Activated T-helper 17 cell treated with anti-CD3 and anti-CD28 coated beads, Interleukin-2, amount 50 U/mL, for 72 hours (primary cell): Measurements from ENCODE around the gene CHMP1A. TPM values are rescaled to one million over a fixed set of nuclear protein-coding genes. Genes with fewer than 3 reads are reported as not detected.
"Not testable (repeated sequence)": the region's sequence is repeated elsewhere in the genome, so short reads cannot be mapped to it uniquely, and the experiment has no call there.

Source experiments
- ATAC-seq: fragments of 150-1000 bp; cut with Tn5 transposase; replicated peaks from 2 replicates; pipeline ENCODE4 v1.10.0; 2021; ENCODE audit warnings: mild to moderate bottlenecking, moderate library complexity
- H3K27ac Mint-ChIP-seq: one replicate; pipeline ENCODE4 v1.8.0; 2022; ENCODE audit warnings: mixed read lengths
- H3K27me3 Mint-ChIP-seq: one replicate; pipeline ENCODE4 v1.8.0; 2022; ENCODE audit warnings: mixed read lengths
- H3K36me3 Mint-ChIP-seq: one replicate; pipeline ENCODE4 v1.8.0; 2022; ENCODE audit warnings: low read depth, mild to moderate bottlenecking, mixed read lengths
- H3K4me1 Mint-ChIP-seq: one replicate; pipeline ENCODE4 v1.8.0; 2022; ENCODE audit warnings: mixed read lengths
- H3K4me3 Mint-ChIP-seq: one replicate; pipeline ENCODE4 v1.8.0; 2022; ENCODE audit warnings: mild to moderate bottlenecking, mixed read lengths
- H3K9me3 Mint-ChIP-seq: one replicate; pipeline ENCODE4 v1.8.0; 2022; ENCODE audit warnings: mixed read lengths
- total RNA-seq, 2 donors: library from RNA; stranded (reverse); gene quantifications; one replicate each; pipeline ENCODE4 v1.2.3, GENCODE V29; 2022

CHMP1A gene
- total RNA-seq, 2 donors from 2014 or later, result 63.8 to 95.6 TPM

DNA sequence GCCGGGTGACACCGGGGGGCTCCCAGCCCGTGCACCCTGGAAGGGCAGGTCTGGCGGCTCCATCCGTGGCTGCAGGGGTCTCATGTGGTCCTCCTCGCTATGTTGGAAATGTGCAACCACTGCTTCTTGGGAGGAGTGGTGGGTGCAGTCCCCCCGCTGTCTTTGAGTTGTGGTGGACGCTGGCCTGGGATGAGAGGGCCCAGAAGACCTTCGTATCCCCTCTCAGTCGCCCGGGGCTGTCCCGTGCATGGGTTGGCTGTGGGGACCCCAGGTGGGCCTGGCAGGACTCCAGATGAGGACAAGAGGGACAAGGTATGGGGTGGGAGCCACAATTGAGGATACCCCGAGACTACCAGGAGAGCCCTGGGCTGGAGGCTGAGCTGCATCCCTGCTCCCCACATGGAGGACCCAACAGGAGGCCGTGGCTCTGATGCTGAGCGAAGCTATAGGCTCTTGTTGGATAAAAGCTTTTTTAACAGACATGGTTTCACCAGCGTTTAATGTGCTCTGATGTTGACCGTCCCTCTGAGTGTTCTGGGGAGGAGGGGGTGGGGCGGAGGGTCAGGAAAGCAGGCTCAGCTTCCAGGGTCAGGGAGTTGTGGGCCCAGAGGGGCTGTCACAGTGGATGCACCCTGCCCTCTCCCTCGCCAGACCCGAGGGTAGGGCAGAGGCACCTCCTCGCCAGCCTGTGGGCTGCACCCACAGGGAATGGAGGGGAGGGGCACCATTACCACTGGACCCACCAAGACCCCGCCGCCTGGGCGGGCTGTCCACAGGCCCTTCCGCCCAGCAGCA lies 38.6 kb upstream of the CHMP1A start:
- no peak overlapping the region for H3K27ac Mint-ChIP-seq
- no peaks in the 10 kb centered on the region for H3K4me1 Mint-ChIP-seq

DNA sequence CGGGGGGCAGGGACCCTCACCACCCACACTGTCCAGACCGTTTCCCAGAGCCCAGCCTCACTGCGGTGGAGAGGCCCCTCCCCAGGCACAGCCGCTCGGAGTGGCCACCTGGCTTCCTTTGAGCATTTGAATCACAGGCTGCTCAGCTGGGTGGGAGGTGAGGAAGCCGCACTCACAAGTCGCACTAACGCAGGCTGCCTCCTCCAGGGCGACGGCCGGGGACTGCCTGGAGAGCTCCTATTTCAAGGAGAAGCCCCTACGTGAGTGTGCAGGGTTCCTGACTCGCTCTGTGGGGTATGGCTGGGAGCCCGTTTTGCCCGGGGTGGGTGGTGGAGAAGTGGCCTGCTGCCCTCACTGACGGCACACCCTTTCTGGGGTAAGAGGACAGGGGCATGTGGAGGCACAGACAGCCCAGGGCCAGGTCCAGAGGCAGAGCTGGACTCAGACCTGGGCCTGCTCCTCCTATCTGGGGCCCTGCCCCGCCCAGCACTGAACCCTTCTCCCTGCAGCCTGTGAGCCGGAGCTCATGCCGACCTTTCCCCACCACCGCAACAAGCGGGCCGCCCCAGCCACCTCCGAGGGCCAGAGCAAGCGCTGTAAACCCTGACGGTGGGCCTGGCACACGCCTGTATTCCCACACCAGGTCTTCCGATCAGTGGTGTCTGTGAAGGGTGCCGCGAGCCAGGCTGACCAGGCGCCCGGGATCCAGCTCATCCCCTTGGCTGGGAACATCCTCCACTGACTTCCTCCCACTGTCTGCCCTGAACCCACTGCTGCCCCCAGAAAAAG lies 37.8 kb upstream of the CHMP1A start:
- H3K27ac Mint-ChIP-seq, result no peak overlapping the region
- H3K9me3 Mint-ChIP-seq, result no peaks in the 10 kb centered on the region

More for the DNA sequence above, 38.6 kb upstream of the CHMP1A start:
- peaks cover 30% of the 10 kb centered on the region for H3K36me3 Mint-ChIP-seq
- no peaks in the 10 kb centered on the region for H3K9me3 Mint-ChIP-seq
- no peaks in the 10 kb centered on the region for H3K27me3 Mint-ChIP-seq
- H3K4me3 Mint-ChIP-seq, result no peak overlapping the region
- ATAC-seq, result no peak

DNA sequence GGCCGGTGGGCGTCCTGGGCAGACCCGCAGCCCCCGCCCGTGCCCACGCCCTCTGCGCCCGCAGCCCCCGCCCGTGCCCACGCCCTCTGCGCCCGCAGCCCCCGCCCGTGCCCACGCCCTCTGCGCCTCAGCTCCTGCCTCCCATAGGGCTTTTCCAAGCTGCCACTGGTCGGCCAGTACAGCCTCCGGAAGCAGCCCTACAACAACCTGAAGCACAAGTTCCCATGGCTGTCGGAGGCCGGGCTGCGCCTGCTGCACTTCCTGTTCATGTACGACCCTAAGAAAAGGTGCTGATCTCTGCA lies 37.2 kb upstream of the CHMP1A start:
- H3K27ac Mint-ChIP-seq, H3K4me1 Mint-ChIP-seq, H3K27me3 Mint-ChIP-seq, H3K9me3 Mint-ChIP-seq, ATAC-seq, H3K4me3 Mint-ChIP-seq: not testable (repeated sequence)
- peaks cover 35% of the 10 kb centered on the region for H3K36me3 Mint-ChIP-seq

More for the DNA sequence above, 37.8 kb upstream of the CHMP1A start:
- H3K4me1 Mint-ChIP-seq, result peaks cover 2% of the 10 kb centered on the region
- ATAC-seq, result no peak
- no peak overlapping the region for H3K4me3 Mint-ChIP-seq
- peaks cover 35% of the 10 kb centered on the region for H3K36me3 Mint-ChIP-seq
- no peaks in the 10 kb centered on the region for H3K27me3 Mint-ChIP-seq

DNA sequence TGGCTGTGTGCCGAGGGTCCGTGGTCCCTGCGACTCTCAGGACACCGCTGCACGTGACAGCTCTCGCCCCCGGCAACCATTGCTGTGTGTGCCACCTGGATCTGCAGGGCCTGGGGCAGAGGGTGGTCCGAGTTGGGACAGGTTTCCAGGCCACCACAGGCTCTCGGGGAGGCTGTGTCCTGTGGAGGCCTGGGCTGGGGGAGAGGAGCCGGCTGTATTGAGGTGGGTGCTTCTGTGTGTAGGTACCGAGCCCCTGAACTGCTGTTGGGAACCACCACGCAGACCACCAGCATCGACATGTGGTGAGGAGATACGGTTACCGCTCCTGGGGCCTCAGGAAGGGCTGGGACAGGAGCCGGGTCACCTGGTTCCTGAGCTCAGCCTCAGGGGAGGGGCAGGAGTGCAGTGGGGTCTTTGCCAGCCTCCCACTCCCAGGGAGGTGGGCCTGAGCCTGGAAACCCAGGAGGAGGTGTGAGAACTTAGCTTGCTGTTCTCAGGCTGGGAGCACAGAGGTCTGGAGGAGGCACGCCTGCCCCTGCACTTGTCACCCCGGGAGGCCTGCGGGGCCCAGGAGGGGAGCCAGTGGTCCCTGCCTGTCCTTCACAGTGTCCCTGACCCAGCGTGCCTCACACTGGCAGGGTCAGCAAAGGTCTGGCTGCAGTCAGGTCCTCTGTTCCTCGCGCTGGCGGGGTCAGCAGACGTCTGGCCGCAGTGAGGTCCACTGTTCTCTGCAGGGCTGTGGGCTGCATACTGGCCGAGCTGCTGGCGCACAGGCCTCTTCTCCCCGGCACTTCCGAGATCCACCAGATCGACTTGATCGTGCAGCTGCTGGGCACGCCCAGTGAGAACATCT lies 36.6 kb upstream of the CHMP1A start:
- Mint-ChIP-seq H3K27me3 (no peaks in the 10 kb centered on the region), H3K27ac (no peak overlapping the region), H3K4me3 (no peak overlapping the region), H3K9me3 (no peaks in the 10 kb centered on the region), H3K4me1 (peaks cover 5% of the 10 kb centered on the region), H3K36me3 (peaks cover 33% of the 10 kb centered on the region)
- no peak for ATAC-seq

DNA sequence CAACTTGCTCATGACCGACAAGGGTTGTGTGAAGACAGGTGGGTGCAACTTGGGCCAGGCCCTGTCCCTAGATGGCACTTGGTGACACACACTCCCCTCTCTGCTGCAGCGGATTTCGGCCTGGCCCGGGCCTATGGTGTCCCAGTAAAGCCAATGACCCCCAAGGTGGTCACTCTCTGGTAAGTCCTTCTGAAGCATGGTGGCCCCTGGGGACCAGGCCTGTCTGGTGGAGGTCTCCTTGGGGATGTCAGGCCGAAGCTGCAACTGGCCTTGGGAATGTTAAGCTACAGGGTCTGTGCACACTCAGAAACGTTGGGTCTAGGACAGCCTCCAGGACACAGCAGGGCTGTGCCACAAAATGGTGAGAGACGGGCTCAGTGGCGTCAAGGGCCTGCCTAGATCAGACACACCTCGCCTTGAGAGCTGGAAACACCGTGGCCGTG lies 35.8 kb upstream of the CHMP1A start:
- ATAC-seq, result no peak
- Mint-ChIP-seq H3K36me3 (peaks cover 28% of the 10 kb centered on the region), H3K4me3 (no peak overlapping the region), H3K4me1 (peaks cover 5% of the 10 kb centered on the region), H3K9me3 (no peaks in the 10 kb centered on the region), H3K27me3 (no peaks in the 10 kb centered on the region), H3K27ac (no peak overlapping the region)

DNA sequence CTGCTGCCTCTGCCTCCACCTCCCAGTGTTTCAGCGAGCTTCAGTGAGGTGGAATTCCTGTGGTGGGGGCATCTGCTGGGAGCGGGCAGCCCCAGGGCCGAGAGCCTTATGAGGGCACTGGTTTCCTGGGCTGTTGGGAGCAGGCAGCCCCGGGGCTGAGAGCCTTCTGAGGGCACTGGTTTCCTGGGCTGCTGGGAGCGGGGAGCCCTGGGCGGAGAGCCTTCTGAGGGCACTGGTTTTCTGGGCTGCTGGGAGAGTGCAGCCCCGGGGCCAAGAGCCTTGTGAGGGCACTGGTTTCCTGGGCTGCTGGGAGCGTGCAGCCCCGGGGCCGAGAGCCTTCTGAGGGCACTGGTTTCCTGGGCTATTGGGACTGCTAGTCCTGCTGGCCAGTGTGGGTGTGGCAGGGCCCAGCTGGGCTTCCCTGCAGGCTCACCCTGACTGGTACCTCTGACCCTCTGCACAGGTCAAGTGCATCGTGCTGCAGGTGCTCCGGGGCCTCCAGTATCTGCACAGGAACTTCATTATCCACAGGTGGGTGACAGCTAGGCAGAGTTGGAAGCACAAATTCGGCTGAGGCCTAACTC lies 34.6 kb upstream of the CHMP1A start:
- ATAC-seq, result no peak
- Mint-ChIP-seq H3K27me3 (no peaks in the 10 kb centered on the region), H3K9me3 (no peaks in the 10 kb centered on the region), H3K4me3 (no peak overlapping the region), H3K36me3 (peaks cover 32% of the 10 kb centered on the region), H3K4me1 (peaks cover 11% of the 10 kb centered on the region), H3K27ac (no peak overlapping the region)

DNA sequence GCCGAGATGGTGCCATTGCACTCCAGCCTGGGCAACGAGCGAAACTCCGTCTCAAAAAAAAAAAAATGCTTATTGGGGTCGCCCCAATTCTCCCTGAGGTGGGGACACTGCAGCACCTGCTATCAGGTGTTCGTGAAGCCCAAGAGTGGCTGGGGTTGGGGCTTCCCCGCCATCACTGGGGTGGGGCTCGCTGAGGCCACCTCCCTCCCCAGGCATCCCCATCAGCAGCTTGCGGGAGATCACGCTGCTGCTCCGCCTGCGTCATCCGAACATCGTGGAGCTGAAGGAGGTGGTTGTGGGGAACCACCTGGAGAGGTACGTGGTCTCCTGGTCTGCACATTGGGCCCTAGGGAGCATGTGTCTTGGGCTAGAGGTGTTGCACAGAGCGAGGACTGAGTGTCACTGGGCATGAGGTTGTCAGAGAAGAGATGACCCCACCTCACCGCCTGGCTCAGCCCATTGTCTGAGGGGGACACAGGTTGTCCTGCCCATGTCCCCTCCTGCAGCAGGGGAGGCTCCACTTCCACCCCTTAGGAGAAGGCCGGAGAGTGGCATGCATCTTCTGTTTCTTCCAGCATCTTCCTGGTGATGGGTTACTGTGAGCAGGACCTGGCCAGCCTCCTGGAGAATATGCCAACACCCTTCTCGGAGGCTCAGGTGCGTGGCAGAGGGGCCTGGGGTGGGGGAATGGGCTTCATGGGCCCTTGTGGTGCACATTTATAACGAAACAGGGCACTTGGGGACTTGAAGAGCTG lies 33.9 kb upstream of the CHMP1A start:
- no peak overlapping the region for H3K4me3 Mint-ChIP-seq
- H3K36me3 Mint-ChIP-seq, result peaks cover 32% of the 10 kb centered on the region
- H3K9me3 Mint-ChIP-seq, result no peaks in the 10 kb centered on the region
- no peak for ATAC-seq
- H3K4me1 Mint-ChIP-seq, result peaks cover 11% of the 10 kb centered on the region
- no peaks in the 10 kb centered on the region for H3K27me3 Mint-ChIP-seq
- H3K27ac Mint-ChIP-seq, result no peak overlapping the region

DNA sequence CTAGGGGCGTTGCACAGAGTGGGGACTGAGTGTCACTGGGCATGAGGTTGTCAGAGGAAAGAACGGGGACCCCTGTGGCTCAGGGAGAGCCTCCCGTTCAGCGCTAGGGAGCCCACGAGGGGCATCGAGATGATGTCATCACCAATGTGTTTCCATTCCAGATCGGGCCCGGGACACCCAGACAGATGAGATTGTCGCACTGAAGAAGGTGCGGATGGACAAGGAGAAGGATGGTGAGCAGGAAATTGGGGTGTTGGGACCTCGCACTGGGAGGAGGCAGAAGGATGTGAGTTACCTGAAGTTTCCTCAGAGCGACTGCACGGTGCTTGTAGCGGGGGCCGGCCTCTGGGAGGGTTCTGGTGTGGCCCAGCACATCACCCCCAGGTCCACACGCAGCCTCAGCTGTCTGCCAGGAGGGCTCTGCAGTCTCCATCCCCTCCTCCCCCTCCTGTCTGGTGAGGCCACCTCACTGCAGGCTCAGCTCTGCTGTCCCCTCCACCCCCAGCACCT lies 32.9 kb upstream of the CHMP1A start:
- no peak overlapping the region for H3K4me3 Mint-ChIP-seq
- peaks cover 11% of the 10 kb centered on the region for H3K4me1 Mint-ChIP-seq
- H3K27me3 Mint-ChIP-seq, result no peaks in the 10 kb centered on the region
- H3K36me3 Mint-ChIP-seq, result peaks cover 32% of the 10 kb centered on the region
- no peaks in the 10 kb centered on the region for H3K9me3 Mint-ChIP-seq
- H3K27ac Mint-ChIP-seq, result no peak overlapping the region
- no peak for ATAC-seq

DNA sequence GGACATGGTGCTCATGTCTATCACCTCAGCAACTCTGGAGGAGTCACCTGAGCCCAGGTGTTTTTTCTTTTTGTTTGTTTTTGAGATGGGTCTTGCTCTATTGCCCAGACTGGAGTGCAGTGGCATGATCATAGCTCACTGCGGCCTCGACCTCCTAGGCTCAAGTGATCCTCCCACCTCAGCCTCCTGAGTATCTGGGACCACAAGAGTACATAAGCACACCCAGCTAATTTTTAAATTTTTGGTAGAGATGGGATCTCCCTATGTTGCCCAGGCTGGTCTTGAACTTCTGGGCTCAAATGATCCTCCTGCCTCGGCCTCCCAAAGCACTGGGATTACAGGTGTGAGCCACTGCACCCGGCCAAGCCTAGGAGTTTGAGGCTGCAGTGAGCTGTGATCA lies 32.1 kb upstream of the CHMP1A start:
- H3K36me3 Mint-ChIP-seq, result peaks cover 32% of the 10 kb centered on the region
- not testable (repeated sequence) for H3K27ac Mint-ChIP-seq, H3K27me3 Mint-ChIP-seq, ATAC-seq, H3K9me3 Mint-ChIP-seq, H3K4me3 Mint-ChIP-seq
- peaks cover 11% of the 10 kb centered on the region for H3K4me1 Mint-ChIP-seq

DNA sequence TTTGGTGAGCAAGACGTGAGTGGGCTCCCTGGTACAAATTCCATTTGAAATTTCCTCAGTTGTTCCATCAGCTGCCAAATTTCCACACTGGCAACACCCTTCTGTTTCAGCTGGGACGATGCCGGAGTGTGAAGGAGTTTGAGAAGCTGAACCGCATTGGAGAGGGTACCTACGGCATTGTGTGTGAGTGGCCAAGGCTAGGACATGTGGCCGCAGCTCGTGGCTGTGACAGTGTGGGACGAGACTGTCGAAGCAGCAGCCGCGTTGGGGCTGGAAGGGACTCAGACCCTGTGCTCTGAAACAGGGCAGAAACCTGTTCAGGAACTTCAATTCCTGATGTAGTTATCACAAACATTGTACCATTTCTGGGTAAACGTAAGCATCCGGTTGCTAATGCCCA lies 31.6 kb upstream of the CHMP1A start:
- Mint-ChIP-seq H3K4me3 (no peak overlapping the region), H3K36me3 (peaks cover 32% of the 10 kb centered on the region), H3K9me3 (no peaks in the 10 kb centered on the region), H3K4me1 (peaks cover 11% of the 10 kb centered on the region), H3K27ac (no peak overlapping the region), H3K27me3 (no peaks in the 10 kb centered on the region)
- no peak for ATAC-seq

DNA sequence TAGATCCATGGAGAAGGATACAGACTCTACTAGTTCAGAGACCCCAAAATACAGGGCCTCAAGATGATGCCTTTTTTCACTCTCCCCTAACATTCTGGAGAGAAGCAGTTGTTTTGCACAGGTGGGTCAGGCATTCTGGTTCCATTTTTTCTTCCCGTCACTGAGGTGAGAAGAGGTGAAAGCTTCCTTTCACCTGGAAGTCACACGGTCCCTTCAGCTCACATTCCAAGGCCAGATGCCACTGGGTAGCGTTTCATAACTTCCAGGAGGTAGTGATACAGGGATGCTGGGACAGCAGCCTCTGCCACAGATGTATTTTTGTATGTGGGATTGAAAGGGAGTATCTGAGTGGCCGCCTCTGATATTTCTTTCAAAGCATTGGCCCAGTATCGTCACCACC lies 30.9 kb upstream of the CHMP1A start:
- peaks cover 11% of the 10 kb centered on the region for H3K4me1 Mint-ChIP-seq
- H3K4me3 Mint-ChIP-seq, result peak overlapping the region; percentile 90
- H3K27ac Mint-ChIP-seq, result no peak overlapping the region
- H3K9me3 Mint-ChIP-seq, result no peaks in the 10 kb centered on the region
- peaks cover 25% of the 10 kb centered on the region for H3K36me3 Mint-ChIP-seq
- no peaks in the 10 kb centered on the region for H3K27me3 Mint-ChIP-seq
- no peak for ATAC-seq

DNA sequence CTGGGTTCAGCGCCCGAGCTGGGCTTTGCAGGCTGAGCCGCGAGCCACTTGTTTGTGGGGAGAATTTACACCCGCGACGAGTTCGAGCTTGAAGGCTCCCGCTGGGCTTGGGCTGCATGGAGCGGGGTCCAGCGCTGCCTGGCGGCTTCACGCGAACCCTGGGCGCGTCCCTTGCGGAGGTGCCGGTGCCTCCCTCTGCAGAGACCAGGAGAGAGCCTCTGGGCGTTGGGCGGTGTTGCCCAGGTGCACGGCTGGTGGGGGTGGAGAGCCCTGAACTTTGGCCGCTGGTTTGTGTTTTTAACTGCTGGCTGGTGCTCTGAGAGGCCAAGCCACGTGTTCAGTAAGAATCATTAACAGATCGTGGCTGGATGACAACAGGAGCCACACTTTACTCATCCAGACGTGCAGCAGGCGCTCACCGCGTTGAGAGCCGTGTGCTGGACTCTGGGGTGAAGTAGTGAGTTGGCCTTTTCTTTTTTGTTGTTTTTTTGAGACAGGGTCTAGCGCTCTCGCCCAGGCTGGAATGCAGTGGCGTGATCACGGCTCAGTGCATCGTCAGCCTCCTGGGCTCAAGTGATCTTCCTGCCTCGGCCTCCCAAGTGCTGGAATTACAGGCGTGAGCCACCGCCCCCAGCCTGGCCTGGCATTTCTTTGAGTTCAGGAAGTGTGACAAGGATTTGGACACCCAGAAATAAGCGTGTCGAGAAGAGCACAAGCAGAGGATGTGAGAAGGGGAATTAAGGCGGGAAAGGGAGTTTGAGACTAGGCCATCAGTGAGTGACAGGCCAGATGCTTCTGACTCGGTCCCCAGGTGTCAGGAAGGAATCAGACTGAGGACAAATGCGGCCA lies 29.8 kb upstream of the CHMP1A start:
- Mint-ChIP-seq H3K27ac (peak overlapping the region; percentile 88), H3K27me3 (no peaks in the 10 kb centered on the region)

More for the DNA sequence above, 29.8 kb upstream of the CHMP1A start:
- no peaks in the 10 kb centered on the region for H3K9me3 Mint-ChIP-seq
- H3K36me3 Mint-ChIP-seq, result peaks cover 21% of the 10 kb centered on the region
- H3K4me3 Mint-ChIP-seq, result peak overlapping the region; percentile 90
- ATAC-seq, result peak; percentile 36
- H3K4me1 Mint-ChIP-seq, result peaks cover 11% of the 10 kb centered on the region
